ENCODE measurements around the gene PLD3. TPM values are rescaled to one million over a fixed set of nuclear protein-coding genes. Genes with fewer than 3 reads are reported as not detected.

Gene PLD3
- total RNA-seq, 1 experiment from 2014 or later: 110 TPM

DNA sequence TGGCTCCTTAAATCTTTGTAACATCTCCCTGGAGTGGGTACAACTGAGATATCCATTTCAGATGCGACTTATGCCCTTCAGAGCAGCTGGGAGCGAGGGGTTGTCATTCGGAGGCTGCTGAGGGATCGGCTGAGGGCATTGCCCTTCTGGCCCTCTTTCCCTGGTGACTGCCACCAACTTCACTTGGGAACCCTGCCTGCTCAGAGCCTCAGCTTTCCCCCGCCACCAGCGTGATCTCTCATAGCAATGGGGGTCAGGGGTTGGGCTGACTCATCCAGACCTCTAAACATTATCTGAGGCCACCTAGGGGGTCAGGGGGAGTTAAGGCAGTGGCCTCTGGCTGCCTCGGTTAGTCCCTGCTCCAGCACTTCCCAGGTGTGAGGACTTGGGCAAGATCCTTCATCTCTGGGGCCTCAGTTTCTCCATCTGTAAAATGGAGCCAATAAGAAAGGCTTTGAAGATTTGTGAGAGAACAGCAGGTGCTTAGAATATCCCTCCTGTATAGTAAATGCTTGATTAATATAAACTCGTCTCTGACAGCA lies 63.5 kb downstream of the PLD3 start:
- no peak for DNase-seq (ENCODE audit: extremely low read depth, low read depth)

- DNase-seq (ENCODE audit: extremely low read depth, low read depth): no peak
Observed at GRCh38 chr19:40412866-40413265, 64.4 kb downstream of the PLD3 start.

GRCh38 chr19:40413291-40413845 lies 64.9 kb downstream of the PLD3 start, which contains the start of gene PRX:
TSS of gene PRX (minus strand) at chr19:40413378. CDS start at chr19:40407932, 5,446 bp downstream.
- DNase-seq (ENCODE audit: extremely low read depth, low read depth): no peak

- no peak for DNase-seq (ENCODE audit: extremely low read depth, low read depth)
Observed at GRCh38 chr19:40414542-40415535, 66.3 kb downstream of the PLD3 start.

- DNase-seq (ENCODE audit: extremely low read depth, low read depth): no peak
Observed at GRCh38 chr19:40415768-40416167, 67.3 kb downstream of the PLD3 start.

DNA sequence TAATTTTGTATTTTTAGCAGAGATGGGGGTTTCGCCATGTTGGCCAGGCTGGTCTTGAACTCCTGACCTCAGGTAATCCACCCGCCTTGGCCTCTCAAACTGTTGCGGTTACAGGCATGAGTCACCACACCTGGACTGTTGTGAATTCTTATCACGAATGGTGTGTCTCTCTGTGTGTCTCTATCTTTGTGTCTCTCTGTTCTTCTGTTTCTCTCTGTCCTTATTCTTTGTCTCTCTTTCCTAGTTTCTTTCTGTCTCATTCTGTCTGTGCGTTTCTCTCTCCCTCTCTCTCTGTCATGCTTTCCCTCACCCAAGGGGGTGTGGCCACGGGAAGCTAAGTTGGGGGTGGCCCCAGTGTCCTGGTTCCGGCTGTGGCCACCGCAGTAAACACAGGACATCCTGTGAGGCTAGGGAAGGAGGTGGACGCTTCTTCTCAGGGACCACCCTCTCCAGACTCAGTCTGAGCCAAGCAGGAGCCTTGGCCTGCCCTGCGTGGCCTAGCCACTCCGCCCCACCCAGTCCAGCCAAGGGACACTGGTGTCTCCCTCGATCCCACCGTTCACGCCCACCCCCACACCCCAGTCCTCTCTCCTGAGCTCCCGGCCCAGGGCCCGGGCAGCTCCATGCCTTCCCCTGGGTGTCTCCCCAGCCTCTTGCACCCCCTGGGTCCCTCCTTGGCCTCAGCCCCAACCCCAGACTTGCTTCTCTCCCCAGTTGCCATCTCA lies 68.6 kb downstream of the PLD3 start:
- DNase-seq (ENCODE audit: extremely low read depth, low read depth): peak; percentile 24

- no peak for DNase-seq (ENCODE audit: extremely low read depth, low read depth)
Observed at GRCh38 chr19:40417643-40417981, 69.1 kb downstream of the PLD3 start.

DNA sequence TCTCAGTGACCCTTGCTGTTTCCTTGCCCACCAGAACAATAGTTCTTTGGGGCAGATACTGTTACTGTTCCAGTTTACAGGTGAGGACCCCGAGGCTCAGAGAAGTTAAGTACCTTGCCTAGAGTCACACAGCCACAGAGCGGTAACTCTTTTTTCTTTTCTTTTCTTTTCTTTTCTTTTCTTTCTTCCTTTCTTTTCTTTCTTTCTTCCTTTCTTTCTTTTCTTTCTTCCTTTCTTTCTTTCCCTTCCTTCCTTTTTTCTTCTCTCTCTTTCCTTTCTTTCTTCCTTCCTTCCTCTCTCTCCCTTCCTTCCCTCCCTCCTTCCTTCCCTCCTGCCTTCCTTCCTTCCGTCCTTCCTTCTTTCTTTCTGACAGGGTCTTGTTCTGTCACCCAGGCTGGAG lies 69.5 kb downstream of the PLD3 start:
- no peak for DNase-seq (ENCODE audit: extremely low read depth, low read depth)

DNA sequence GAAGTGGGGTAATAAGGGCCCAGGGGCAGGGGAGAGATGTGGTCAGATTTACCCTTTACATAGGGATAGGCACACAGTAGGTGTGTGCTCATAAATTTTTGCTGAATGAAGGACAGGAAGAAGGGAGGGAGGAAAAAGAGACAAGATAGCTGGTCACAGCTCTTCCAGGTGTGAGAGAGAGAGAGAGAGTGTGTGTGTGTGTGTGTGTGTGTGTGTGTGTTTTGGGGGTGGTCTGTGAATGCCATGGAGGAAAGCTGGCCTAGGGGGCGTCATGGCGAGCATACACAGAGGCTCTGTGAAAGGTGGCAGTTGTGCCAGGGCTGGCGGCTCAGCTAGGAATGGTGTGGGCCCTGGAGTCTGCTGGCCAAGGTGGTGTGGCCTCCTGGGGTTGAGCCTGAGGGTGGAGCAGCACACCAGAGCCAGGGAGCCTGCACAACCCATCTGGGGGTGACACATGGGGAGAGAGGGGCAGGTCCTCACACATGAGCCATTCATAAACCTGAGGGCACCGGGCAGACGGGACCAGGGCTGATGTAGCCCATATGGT lies 70.6 kb downstream of the PLD3 start:
- no peak for DNase-seq (ENCODE audit: extremely low read depth, low read depth)

DNA sequence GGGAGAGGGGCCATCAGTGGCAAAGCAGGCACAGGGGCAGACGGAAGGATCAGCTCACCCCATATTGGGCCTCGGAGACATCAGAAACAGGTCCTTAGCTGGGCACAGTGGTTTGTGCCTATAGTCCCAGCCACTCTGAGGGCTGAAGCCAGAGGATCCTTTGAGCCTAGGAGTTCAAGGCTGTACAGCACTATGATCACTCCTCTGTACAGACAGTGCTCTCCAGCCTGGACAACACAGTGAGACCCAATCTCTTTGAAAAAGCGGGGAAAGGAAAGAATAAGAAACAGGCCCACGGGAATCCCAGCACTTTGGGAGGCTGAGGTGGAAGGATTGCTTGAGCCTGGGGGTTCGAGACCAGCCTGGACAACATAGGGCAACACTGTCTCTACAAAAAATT lies 71.3 kb downstream of the PLD3 start:
- no peak for DNase-seq (ENCODE audit: extremely low read depth, low read depth)

DNA sequence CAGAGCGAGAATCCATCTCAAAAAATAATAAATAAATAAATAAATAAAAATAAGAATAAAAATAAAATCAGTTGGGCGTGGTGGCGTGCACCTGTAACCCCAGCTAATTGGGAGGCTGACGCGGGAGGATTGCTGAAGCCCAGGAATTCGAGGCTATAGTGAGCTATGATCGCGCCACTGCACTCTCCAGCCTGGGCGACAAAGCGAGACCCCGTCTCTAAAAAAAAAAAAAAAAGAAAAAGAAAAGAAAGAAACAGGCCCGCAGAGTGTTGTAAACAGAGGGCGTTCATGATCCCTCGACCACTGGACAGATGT lies 71.9 kb downstream of the PLD3 start:
- DNase-seq (ENCODE audit: extremely low read depth, low read depth): no peak

GRCh38 chr19:40420766-40421765 lies 72.6 kb downstream of the PLD3 start:
- DNase-seq (ENCODE audit: extremely low read depth, low read depth): peak; percentile 84

DNA sequence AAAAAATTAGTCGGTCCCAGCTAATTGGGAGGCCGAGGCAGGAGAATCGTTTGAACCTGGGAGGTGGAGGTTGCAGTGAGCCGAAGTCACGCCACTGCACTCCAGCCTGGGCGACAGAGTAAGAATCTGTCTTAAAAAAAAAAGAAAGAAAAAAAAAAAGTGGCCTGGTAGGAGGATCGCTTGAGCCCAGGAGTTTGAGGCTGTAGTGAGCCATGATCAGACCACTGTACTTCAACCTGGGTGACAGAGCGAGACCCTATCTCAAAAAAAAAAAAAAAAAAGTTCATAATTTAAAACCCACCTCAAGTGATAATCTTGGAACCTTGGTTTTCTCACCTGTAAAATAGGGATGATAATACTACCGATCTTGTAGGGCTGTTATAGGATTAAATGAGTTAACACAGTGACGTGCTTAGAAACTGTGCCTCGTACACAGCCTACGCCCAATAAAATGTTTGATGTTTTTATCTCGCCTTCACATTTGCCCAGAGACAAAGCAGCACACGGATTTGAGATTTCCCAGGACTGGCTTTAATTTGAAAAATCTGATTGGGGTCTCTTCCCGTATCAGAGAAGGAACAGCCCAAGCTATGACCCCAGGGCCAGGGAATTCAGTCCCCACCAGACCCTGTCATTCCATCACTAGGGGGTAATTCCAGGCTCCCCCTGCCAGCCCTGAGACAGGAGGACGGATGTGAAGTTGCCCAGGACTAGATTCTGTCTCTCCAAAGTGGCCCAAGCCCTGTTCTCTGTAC lies 73.7 kb downstream of the PLD3 start:
- no peak for DNase-seq (ENCODE audit: extremely low read depth, low read depth)

DNA sequence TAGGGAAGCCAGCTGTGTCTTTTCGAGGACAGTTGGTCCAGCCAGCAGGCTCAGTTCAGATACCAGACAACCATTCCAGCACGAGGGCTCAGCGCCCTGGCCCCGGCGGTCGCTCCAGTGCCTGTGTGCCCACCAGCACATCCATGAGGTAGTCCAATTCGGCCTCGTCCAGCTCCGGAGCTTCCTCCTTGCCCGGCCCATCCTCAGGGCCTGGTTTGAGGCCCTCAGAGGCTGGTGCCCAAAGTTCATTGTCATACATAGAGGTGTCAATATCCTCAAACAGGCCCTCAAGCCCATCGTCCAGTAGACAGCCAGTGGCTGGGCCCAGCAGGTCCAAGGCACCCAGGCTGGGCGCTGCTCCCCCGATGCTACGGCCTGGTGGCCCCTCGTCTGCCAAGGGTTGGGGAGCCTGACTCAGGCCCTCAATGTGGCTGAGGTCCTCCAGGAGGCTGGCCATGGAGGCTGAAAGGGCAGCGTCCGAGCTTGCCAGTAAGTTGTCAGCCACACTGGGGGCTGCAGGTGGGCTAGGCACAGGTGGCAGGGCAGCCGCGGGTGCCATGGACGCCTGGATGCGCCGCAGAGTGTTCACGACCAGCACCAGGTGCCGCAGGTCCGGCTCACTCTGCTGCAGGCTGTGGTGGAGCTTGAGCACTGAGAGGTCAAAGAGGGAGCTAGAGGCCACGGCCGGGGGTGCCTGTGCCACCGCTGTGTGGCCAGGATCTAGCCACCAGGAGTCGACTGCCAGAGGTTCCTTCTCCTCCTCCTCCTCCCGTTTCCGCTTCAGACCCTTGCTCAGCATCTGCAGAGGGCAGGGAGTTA lies 74.5 kb downstream of the PLD3 start:
- no peak for DNase-seq (ENCODE audit: extremely low read depth, low read depth)

- no peak for DNase-seq (ENCODE audit: extremely low read depth, low read depth)
Observed at GRCh38 chr19:40423938-40424337, 75.4 kb downstream of the PLD3 start.

- DNase-seq (ENCODE audit: extremely low read depth, low read depth): no peak
Observed at GRCh38 chr19:40424637-40425449, 76.3 kb downstream of the PLD3 start.
